HG03175 (cell line): ENCODE data around the gene PTK7.

Experiments
- ATAC-seq: cut with Tn5 transposase; IDR thresholded peaks from one replicate; pipeline ENCODE4 v1.9.1; 2021; ENCODE audit warnings: mild to moderate bottlenecking, moderate library complexity; ENCODE audit not compliant: unreplicated experiment

Gene PTK7

DNA sequence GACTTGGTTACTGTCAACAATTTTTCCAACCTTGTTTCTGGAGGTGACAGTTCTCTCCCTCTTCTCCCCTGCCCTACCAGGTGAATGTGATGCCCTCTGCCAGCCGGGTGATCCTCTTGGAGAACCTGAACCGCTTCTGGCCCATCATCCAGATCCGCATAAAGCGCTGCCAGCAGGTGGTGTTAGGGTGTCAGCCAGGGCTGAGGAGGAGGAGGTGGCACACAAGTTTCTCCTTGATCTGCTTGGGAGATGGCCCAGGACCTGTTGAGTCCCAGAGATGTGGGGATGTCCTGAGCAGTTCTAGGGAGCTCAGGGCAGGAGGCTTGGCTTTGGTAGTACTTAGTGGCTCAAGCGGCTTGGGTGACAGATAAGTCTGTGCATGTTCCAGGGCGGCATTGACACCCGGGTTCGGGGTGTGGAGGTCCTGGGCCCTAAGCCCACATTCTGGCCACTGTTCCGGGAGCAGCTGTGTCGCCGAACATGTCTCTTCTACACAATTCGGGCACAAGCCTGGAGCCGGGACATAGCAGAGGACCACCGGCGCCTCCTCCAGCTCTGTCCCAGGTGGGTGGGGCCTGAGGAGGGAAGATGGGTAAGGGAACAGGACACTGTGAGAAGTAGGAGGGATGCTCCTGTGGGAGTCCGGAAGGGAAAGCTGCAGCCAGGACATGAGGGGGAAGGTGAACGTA is 127.1 kb downstream of the PTK7 start:
- no peak for ATAC-seq

DNA sequence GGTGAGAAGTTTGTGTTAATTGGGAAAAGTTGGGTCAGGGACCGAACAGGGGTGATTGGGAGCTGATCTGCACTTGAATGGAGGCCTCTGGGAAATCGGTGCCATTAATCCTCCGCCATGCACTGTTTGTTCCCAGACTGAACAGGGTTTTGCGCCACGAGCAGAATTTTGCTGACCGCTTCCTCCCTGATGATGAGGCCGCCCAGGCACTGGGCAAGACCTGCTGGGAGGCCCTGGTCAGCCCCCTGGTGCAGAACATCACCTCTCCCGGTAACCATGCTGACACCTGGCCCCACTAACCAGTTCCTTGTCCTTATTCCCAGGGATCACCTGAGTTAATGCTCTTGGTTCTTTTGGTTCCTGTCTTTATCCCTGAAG is 127.6 kb downstream of the PTK7 start:
- ATAC-seq = no peak

DNA sequence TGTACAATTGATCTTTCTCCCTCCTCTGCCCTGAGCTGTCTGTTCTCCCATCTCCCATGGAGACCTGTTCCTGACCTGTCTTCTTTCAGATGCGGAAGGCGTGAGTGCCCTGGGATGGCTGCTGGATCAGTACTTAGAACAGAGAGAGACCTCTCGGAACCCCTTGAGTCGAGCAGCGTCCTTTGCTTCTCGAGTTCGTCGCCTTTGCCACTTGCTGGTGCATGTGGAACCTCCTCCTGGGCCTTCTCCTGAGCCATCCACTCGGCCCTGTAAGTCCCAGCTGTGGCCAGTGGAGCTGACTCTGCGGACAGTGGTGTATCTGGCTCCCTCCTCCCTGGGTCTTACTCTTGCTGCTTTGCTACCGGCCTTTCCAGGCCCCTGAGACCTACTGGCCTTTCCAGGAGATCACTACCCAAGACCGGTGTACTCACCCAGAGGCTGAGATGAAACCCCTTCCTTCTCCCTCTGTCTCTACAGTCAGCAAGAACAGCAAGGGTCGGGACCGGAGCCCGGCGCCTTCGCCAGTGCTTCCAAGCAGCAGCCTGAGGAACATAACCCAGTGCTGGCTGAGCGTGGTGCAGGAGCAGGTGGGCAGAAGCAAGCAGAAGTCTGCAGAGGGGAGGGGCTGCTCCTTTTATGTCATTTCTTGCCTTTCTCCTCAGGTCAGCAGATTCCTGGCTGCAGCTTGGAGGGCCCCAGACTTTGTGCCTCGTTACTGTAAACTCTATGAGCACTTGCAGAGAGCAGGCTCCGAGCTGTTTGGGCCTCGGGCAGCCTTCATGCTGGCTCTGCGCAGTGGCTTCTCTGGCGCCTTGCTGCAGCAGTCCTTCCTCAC is 128.4 kb downstream of the PTK7 start:
- no peak for ATAC-seq

DNA sequence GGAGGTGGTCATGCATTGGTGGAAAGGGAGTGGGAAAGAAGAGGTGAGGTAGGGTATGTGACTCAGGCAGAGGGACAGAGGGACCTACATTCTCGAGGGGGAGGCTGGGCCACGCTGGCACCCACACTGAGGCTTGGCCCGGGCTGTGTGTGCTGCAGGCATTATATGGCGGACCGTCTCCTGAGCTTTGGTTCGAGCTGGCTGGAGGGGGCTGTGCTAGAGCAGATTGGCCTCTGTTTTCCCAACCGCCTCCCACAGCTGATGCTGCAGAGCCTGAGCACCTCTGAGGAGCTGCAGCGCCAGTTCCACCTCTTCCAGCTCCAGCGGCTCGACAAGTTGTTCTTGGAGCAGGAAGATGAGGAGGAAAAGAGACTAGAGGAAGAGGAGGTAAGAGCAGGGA is 129.7 kb downstream of the PTK7 start:
- no peak for ATAC-seq

DNA sequence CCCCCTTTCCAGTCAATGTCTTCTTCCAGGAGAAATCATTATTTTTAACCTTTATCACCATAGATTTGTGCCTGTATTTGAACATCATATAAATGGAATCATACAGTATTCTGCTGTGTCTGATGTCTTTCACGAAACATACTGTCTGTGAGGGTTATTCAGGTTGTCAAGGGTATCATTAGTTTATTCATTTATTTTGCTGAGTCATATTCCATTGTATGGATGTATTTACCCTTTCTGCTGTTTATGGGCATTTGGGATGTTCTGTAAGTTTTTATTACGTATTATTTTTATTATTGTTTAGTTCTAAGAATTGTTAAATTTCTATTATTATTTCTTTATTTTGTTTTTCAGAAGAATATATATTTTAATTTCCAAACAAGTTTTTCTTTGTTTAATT is 131.2 kb downstream of the PTK7 start:
- ATAC-seq = no peak
